ENCODE data around the gene ADARB2.
"Not testable (repeated sequence)": the region's sequence is repeated elsewhere in the genome, so short reads cannot be mapped to it uniquely, and the experiment has no call there.

Gene ADARB2

GRCh38 chr10:1360011-1360557 lies 377.2 kb downstream of the ADARB2 start:
- no peak for DNase-seq

- DNase-seq = no peak
Measured at GRCh38 chr10:1359626-1359955, 377.7 kb downstream of the ADARB2 start.

DNA sequence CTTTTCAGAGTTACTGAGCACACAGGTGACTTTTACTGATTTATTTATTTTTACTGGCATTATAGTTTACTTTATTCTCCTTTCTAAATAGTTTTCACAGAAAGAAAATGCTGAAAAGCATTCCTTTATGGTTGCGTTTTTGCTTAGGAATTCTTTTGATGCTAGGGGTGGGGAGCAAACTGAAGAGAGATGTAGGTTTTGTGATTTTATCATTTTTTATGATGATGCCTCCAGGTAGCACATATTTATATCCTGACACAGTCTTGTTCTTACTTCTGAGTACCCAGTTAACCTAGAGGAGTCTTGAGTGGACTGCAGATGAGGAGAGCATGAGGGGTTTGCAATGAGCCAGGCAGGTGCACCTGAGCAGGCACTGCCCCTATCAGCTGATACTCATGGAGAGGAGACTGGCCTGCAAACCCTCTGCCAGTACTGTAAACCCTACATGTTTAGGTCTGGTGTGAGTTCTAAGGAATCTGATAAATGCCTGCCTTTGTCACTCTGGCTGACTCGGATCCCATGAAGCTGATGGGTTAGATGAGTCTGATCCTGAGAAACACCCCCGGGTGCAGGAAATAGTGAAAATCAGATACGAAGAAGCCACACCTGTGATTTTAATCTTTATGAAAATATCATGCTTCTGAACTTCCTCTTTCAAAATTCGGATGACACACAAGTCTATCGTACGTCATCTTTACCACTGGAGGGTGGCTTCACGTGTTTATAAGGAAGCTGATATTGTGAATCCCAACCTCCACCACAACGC lies 378.3 kb downstream of the ADARB2 start:
- DNase-seq = no peak

DNA sequence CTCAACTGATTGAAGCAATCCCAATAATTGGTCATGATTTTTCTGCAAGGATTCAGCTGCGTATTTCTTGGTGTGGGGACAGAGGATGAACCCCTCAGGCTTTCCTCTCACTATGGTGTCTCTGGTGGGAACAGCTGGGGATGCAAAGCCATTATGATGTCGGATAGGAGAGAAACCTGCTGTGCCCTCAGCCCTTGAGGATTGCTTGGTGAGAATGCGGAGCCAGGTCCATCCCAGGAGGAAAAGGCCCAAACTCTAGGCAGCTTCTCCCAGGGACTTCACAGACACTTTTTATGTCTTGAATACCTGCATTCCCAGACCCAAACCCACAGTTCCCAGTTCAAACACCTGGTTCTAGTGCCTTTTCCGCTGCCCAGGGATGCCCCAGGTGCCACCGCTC lies 379.2 kb downstream of the ADARB2 start:
- no peak for DNase-seq

DNA sequence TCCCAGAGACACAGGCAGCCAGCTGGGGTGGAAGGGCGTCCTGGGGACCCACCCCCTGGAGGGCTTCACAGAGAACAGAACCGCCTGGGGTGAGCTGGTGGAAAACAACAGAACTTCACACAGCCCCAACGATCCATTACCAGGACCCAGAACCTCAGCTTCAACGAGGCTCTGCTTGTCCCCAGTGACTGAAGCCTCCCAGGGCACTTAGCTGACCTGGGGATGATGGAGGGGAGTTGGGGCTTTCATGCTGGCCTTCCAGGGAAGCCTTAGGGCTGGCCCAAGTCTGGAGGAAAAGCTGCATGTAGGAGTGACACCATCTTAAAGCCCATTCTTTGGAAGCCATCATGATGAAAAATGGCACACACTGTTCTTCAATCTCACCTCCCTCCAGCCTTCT lies 381.0 kb downstream of the ADARB2 start:
- DNase-seq = no peak

- no peak for DNase-seq
Measured at GRCh38 chr10:1354809-1355710, 382.3 kb downstream of the ADARB2 start.

DNA sequence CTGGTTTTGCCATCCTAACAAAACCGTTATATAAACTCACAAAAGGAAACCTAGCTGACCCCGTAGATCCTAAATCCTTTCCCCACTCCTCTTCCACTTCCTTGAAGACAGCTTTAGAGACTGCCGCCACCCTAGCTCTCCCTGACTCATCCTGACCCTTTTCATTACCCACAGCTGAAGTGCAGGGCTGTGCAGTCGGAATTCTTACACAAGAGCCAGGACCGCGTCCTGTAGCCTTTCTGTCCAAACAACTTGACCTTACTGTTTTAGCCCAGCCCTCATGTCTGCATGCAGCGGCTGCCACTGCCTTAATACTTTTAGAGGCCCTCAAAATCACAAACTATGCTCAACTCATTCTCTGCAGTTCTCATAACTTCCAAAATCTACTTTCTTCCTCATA lies 385.0 kb downstream of the ADARB2 start:
- not testable (repeated sequence) for DNase-seq

- DNase-seq = no peak
Measured at GRCh38 chr10:1348773-1349050, 388.6 kb downstream of the ADARB2 start.

DNA sequence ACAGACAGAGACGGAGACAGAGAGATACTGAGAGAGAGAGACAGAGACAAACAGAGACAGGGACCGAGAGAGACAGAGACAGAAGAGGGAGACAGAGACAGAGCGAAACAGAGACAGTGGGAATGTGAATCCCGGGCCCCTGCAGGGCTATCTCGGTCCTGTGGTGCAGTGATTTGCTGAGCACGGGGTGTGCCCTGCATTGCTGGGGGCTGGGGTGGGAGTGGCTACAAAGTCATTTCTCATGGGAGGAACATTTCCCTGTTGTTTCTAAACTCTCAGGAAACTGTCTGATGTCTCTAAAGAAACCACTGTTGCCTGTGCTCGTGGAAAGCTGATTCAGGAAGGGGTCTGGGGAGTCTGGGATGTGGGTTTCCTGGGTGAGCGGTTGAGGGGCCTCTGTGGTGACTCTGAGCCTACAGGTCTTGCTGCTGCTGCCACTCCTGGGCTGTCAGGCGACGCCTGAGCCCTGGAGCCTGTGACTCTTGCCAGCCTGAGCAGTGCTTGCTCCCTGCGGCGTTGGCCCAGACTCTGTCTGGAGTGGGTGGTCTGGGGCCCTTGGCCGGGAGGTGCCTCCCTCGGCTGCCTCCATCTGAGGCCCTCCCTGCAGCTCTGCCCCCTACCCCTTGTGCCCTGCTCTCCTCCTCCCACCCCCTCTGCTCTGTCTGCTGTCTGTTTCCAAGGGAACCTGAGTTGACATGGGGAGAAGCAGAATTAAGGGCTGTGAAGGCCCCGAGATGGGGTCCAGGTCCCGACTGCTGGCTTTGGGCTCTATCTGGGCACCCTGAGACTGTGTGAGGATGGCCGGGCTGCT lies 389.2 kb downstream of the ADARB2 start:
- DNase-seq = no peak

DNA sequence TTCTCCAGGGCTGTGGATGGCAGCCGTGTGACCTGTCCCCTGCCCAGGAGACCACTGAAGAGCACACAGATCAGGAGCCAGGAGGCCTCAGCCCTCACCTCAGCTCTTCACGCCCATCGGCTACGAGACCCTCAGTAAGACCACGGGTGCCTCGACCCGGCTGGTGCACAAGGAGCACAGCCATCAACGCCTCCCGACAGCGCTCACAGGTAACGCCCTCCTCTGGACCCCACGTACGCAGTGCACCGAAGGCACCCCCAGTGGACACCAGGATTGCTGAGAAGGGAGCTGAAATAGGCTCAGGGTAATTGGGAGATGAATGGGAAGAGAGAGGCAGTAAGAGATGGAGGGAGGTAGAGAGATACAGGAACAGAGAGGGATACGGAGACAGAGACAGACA lies 389.8 kb downstream of the ADARB2 start:
- no peak for DNase-seq

DNA sequence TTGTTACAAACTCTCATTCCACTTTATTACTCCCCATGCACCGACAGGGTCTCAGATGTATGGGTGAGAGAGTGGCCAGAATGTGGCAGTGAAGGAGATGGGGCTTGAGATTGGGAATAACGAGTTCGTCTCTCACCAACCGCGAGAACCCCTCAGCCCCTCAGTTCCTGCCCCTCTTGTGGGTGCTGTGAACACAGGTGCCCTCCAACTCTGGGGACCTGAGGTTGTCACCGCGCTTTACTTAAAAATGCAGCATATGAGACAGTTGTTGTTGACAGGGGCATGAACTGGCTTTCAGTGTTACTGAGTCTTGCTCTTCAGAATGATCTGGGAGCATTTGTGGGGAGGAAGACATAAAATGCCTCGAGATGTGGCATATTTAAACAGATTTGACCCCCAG lies 391.1 kb downstream of the ADARB2 start:
- no peak for DNase-seq

DNA sequence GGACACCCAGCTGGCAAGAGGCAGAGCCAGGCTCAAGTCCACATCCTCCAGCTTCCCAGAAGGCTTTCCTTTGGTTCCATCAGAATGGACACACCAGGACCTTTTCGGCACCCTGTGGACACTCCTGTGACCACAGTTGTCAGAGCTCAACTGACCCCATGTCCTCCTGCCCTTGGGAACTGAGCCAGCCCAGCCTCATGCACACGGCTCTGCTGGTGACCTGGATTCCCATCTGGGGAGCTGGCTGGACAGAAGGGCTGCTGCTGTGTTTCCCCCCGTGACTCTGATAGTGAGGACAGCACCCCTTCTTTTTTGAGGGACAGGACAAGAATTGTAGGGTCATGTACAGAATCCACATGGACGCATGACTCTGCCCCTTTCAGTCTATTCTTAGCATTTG lies 392.0 kb downstream of the ADARB2 start:
- no peak for DNase-seq

GRCh38 chr10:1344846-1345245 lies 392.5 kb downstream of the ADARB2 start:
- DNase-seq = no peak

DNA sequence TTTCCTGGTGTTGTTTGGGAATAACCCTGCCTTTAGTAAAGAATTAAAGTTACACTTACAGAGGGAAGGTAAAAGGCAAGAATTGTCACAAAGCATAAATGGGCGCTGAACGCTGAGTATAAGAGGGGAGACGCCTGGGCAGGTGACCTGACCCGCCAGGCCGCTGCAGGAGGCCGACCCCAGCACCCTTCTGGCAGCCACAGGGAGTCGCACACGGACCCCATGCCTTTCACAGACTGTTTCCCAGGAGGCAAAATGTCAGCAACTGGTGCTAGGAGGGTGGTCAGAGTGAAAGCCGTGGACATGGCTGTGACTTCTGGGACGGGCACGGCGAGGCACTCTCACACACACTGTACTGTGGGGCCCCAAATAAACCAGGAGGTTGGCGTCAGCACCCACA lies 392.9 kb downstream of the ADARB2 start:
- DNase-seq = no peak

GRCh38 chr10:1343176-1343575 lies 394.1 kb downstream of the ADARB2 start:
- no peak for DNase-seq

DNA sequence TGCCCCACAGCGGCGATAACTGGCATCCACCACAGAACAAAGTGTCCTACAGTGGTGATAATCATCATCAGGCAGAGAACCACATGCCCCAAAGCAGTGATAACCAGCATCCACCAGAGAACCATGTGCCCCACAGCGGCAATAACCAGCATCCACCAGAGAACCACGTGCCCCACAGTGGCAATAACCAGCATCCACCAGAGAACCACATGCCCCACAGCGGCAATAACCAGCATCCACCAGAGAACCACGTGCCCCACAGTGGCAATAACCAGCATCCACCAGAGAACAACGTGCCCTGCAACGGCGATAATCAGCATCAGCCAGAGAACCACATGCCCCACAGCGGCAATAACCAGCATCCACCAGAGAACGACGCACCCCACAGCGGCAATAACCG lies 396.3 kb downstream of the ADARB2 start:
- DNase-seq = not testable (repeated sequence)

GRCh38 chr10:1339396-1339795 lies 397.9 kb downstream of the ADARB2 start:
- DNase-seq = no peak

DNA sequence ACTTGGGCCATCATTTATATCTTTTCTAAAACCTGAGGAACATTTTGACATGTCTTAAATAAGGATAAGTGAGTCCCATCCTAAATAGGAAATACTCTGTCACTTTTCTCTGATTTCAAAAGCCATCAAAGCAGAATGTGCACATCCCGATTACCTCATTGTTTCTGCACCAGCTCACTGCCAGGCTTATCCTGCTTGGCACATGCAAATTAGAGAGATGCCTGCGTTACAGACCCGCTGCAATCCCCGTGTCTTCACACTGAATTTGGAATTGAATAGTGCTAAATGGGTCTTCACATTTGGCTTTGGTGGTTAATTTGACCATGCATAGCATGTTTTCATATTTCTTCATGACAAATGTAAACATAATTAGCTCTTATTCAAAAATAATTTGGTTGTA lies 401.7 kb downstream of the ADARB2 start:
- no peak for DNase-seq

GRCh38 chr10:1333981-1334380 lies 403.3 kb downstream of the ADARB2 start:
- no peak for DNase-seq

DNA sequence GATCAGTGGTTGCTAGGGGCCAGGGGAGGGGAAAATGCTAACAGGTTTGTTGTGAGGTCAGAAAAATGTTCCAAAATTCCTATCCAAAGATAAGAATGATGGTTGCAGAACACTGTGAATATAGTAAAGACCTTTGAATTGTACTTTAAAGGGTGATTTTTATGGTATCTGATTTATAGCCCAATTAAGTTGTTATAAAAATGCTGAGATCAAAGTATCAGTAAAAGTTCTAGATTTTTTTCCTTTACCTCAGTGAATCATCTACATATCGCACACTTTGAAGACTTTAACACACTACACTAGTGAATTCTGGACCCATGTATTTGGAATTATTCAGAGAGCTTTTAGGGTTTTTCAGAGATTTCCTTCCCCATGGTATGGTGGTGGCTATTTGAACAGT lies 405.8 kb downstream of the ADARB2 start:
- DNase-seq = no peak

DNA sequence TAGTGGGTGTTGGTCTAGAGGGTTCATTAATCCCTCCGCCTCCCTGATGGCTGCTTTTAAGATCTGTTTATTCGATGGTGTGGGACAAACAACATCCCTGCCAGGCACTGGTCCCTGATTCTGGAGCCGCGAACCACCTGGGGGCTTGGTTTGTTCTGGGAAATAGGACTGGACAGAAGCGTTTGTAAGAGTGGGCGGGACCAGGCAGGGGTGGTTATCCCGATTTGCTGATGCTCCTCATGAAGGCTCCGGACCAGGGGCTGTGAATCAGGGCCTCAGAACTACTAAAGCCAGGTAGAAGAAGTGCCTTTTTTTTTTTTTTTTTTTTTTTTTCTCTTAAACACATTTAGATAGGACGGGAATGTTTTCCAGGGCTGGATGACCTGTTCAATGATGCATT lies 407.7 kb downstream of the ADARB2 start:
- no peak for DNase-seq

DNA sequence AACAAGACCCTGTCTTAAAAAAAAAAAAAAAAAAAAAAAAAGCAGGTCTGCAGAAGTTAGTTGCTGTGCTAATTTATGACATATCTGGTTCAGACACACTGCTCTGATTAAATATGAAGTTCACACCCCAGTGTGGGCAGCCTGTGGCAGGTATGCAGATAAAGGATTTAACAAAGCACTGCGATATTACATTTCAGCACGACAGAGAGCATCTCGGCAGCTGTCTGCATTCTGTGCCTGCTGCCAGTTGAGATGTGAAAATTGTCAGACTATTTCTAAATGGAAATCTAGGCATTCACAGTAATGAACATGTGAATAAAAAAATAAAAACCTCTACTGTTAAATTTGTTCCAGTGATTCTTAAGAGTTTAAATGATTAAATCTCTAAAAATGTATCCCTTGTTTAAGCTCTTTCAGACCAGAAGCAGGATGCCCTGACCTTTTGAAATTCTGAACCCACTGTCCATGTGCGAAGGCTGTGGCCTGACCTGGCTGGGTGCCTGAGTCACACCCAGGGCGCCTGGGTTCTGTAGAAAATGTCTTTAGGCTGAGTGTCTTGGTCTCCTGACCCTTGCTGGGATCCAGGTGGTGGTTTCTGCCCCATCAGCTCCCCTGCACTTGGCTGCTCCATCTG lies 408.2 kb downstream of the ADARB2 start:
- no peak for DNase-seq

All from GDM1 (cell line).